BLaER1 (cell line): ENCODE data around the gene SCGB3A2.
"Not testable (repeated sequence)": the region's sequence is repeated elsewhere in the genome, so short reads cannot be mapped to it uniquely, and the experiment has no call there.

Experiments
- H3K27ac ChIP-seq: shearing (Covaris generic); formaldehyde crosslinking; 2 replicates; pipeline ENCODE4 v1.8.1; 2022
- H3K27me3 ChIP-seq: shearing (Covaris generic); formaldehyde crosslinking; 2 replicates; pipeline ENCODE4 v1.8.1; 2022
- H3K36me3 ChIP-seq: shearing (Covaris generic); formaldehyde crosslinking; 2 replicates; pipeline ENCODE4 v1.8.1; 2022
- H3K4me1 ChIP-seq: shearing (Covaris generic); formaldehyde crosslinking; 2 replicates; pipeline ENCODE4 v1.8.1; 2022
- H3K4me2 ChIP-seq: shearing (Covaris generic); formaldehyde crosslinking; 2 replicates; pipeline ENCODE4 v1.8.1; 2022
- H3K4me3 ChIP-seq: shearing (Covaris generic); formaldehyde crosslinking; 2 replicates; pipeline ENCODE4 v1.8.1; 2022
- H3K9ac ChIP-seq: shearing (Covaris generic); formaldehyde crosslinking; 2 replicates; pipeline ENCODE4 v1.8.1; 2022
- H3K9me3 ChIP-seq: shearing (Covaris generic); formaldehyde crosslinking; 2 replicates; pipeline ENCODE4 v1.8.1; 2022
- H4K20me1 ChIP-seq: shearing (Covaris generic); formaldehyde crosslinking; 2 replicates; pipeline ENCODE4 v1.8.1; 2022
- Cebpa-rat ChIP-seq: shearing (Covaris generic); IDR thresholded peaks from 2 replicates; pipeline ENCODE4 v1.8.1; 2022

The SCGB3A2 gene

DNA sequence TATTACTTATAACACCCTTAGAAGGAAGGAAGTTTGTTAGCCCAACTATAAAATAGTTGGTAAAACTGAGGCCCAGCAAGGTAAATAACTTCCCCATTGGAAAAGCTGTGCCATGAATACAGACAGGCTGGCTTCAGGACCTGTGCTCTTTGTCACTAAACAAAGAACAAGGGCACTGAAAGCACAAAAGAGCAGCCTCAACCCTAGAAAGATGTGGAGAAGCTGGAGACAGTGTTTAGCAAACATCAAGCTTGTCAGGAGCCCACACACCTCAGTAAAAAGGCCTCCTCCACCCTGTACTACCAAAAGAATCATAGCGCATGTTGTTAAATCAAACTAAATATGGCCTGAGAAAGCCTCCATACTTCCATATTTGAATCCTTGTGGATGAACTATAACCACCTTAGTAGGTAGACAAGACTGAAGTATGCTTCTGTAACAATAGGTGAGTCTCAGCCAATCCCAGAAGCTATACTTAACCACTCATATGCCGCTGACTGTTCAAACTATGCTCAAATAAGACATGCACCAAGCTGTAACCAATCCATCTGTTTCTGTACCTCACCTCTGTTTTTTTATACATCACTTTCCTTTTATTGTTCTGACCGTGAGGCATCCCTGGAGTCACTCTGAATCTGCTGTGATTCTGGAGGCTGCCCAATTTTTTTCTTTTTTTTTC, 18.4 kb upstream of the SCGB3A2 start:
- no peak overlapping the region for H3K9ac ChIP-seq
- H3K27me3 ChIP-seq = no peaks in the 10 kb centered on the region
- H3K4me3 ChIP-seq = no peak overlapping the region
- no peaks in the 10 kb centered on the region for H3K4me1 ChIP-seq
- H3K9me3 ChIP-seq = no peaks in the 10 kb centered on the region
- no peak overlapping the region for H3K4me2 ChIP-seq
- no peaks in the 10 kb centered on the region for H3K36me3 ChIP-seq
- H4K20me1 ChIP-seq = no peaks in the 10 kb centered on the region
- no peak for TF ChIP-seq Cebpa-rat
- no peak overlapping the region for H3K27ac ChIP-seq

DNA sequence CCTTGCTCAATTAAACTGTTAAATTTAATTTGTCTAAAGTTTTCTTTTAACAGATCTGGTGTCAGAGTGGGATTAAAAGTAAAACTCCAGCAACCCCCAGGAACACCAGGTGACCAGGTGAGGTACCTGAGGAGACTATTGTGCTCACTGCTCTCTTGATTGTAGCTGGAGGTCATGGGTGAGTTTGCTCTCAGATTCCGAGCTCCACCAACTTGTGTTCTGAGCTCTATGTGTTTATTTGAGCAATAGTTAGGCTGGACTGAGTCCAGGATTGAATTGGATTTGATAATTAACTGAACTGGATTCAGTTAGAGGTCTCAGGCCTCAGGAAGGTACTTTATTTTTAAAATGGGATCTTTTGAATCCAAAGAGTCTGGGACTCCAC, 17.9 kb upstream of the SCGB3A2 start:
- no peaks in the 10 kb centered on the region for H3K9me3 ChIP-seq

DNA sequence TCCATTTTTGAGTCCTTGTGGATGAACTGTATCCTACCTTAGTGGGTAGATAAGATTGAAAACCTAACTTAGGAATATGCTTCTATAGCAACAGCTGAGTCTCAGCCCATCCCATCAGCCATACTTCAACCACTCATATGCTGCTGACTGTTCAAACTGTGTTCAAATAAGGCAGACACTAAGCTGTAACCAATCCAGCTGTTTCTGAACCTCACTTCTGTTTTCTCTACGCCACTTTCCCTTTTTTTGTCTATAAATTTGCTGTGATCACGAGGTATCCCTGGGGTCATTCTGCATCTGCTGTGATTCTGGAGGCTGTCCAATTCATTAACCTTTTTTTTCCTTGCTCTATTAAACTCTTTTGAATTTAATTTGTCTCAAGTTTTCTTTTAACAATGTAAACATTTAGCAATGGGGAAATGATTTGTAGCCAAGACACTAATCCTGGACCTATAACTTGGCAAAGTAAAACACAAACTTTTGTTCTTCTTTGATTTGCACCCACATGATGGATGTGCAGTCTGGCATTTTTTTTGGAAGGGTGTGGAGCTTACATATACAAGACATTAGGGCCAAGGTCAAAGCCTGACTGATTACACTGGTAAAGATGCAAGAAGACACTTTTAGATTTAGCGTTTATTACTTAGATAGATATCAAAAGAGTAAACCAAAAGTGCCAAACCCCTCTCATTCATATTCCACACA, 14.9 kb upstream of the SCGB3A2 start:
- TF ChIP-seq Cebpa-rat = no peak
- Histone ChIP-seq H3K27me3 (no peaks in the 10 kb centered on the region), H3K36me3 (no peaks in the 10 kb centered on the region), H3K9ac (no peak overlapping the region), H3K4me1 (no peaks in the 10 kb centered on the region), H3K4me3 (no peak overlapping the region), H3K27ac (no peak overlapping the region), H3K9me3 (no peaks in the 10 kb centered on the region), H3K4me2 (no peak overlapping the region), H4K20me1 (no peaks in the 10 kb centered on the region)

More for the DNA sequence above, 17.9 kb upstream of the SCGB3A2 start:
- no peak overlapping the region for H3K9ac ChIP-seq
- H3K4me1 ChIP-seq = no peaks in the 10 kb centered on the region
- H3K4me2 ChIP-seq = no peak overlapping the region
- no peaks in the 10 kb centered on the region for H3K27me3 ChIP-seq
- H3K27ac ChIP-seq = no peak overlapping the region
- no peak for TF ChIP-seq Cebpa-rat
- H3K4me3 ChIP-seq = no peak overlapping the region
- no peaks in the 10 kb centered on the region for H4K20me1 ChIP-seq
- no peaks in the 10 kb centered on the region for H3K36me3 ChIP-seq

DNA sequence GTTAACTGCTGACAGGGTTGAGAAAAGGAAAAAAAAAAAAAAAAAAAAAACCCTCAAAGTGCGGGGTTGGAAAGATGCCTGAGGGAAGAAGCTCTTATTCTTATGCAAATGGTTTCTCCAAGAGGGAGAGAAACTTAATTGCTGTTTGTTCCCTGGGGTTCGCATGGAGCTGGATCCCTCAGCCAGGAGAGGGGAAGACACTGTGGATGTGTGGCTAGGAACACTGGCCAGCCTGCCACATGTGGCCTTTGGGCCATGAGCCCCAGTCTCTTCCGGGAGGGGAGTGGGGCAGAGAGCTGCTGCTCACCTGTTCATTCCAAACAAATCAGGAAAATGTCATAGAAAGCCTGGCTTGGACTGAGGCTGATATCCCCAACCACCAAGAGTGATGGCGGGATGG, 9.4 kb upstream of the SCGB3A2 start:
- no peak for TF ChIP-seq Cebpa-rat
- no peaks in the 10 kb centered on the region for H3K4me1 ChIP-seq
- no peaks in the 10 kb centered on the region for H3K27me3 ChIP-seq
- no peaks in the 10 kb centered on the region for H3K36me3 ChIP-seq
- H3K4me3 ChIP-seq = no peak overlapping the region
- H3K27ac ChIP-seq = no peak overlapping the region
- no peak overlapping the region for H3K4me2 ChIP-seq
- no peaks in the 10 kb centered on the region for H3K9me3 ChIP-seq
- H4K20me1 ChIP-seq = no peaks in the 10 kb centered on the region
- no peak overlapping the region for H3K9ac ChIP-seq

DNA sequence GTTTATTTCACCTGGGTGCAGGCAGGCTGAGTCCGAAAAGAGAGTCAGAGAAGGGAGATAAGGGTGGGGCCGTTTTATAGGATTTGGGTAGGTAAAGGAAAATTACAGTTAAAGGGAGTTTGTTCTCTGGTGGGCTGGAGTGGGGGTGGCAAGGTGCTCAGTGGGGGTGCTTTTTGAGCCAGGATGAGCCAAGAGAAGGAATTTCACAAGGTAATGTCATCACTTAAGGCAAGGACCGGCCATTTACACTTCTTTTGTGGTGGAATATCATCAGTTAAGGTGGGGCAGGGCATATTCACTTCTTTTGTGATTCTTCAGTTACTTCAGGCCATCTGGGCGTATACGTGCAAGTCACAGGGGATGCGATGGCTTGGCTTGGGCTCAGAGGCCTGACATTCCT, 8.6 kb upstream of the SCGB3A2 start:
- H3K9ac ChIP-seq, H4K20me1 ChIP-seq, H3K27ac ChIP-seq, H3K4me2 ChIP-seq, H3K4me1 ChIP-seq, H3K4me3 ChIP-seq, H3K9me3 ChIP-seq, H3K27me3 ChIP-seq, H3K36me3 ChIP-seq: not testable (repeated sequence)

DNA sequence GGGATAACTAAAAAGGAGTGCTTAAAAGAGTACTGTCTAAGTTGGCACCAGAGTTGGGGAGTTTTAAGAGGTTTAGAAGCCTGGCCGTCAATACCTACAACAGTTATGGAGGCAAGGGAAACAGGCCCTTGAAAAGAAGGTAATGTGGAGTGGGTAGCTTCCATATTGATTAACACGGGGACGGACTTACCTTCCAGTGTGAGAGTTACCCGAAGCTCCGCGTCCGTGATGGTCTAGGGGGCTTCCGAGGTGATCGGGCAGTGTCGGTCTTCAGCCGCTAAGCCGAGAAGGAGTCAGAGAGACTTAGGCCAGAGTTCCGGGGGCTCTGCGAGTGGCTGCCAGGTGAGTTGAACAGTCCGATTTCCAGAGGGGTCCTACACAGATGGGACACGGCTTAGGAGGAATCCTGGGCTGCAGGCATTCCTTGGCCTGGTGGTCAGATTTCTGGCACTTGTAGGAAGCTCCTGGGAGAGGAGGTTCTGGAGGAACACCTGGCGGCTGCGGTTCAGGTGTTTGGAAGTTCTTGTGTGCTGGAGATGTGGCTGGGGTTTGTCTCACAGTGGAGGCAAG, 6.4 kb upstream of the SCGB3A2 start:
- H4K20me1 ChIP-seq, H3K9ac ChIP-seq, H3K27me3 ChIP-seq, H3K9me3 ChIP-seq, H3K27ac ChIP-seq, H3K36me3 ChIP-seq, H3K4me1 ChIP-seq, H3K4me3 ChIP-seq, H3K4me2 ChIP-seq: not testable (repeated sequence)

DNA sequence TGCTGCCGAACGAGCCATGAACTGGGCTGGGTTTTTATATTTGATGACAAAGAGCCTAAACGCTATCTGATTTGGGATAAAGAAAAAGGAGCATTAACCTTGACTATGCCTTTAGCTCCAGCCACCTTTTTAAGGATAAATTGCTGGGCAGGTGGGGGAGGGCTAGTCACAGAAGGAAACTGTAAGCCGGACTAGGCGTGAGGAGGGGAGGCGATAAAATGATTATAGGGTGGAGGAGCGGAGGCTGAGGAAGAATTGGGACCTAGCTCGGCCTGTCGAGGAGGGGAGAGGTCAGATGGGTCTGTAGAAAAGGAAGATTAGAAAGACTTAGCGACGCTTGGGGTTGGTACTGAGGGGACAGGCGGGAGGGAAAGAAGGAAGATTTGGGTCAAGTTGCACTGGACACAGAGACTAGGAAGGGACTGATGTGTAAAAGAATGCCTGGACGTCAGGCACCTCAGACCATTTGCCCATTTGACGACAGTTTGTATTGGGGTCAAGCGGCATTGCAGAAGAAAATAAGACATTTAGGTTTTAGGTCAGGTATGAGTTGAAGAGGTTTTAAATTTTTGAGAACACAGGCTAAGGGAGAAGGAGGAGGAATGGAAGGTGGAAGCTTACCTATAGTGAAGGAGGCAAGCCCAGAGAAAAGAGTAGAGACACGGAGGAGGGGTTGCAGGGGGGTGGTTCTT, 5.6 kb upstream of the SCGB3A2 start:
- H3K9ac ChIP-seq = not testable (repeated sequence)

DNA sequence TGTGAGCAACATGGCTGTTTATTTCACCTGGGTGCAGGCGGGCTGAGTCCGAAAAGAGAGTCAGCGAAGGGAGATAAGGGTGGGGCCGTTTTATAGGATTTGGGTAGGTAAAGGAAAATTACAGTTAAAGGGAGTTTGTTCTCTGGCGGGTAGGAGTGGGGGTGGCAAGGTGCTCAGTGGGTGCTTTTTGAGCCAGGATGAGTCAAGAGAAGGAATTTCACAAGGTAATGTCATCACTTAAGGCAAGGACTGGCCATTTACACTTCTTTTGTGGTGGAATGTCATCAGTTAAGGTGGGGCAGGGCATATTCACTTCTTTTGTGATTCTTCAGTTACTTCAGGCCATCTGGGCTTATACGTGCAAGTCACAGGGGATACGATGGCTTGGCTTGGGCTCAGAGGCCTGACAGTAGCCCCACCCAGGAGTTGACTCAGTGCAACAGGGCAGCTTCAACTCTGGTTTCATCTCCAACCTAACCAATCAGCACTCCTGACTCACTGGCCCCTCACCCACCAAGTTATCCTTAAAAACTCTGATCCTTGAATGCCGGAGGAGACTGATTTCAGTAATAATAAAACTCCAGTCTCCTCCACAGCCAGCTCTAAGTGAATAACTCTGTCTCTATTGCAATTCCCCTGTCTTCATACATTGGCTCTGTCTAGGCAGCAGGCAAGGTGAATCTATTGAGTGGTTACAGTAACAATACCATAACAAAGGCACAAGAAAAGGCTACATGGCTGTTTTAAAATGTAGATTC, 4.2 kb upstream of the SCGB3A2 start:
- not testable (repeated sequence) for H3K4me3 ChIP-seq, H3K9ac ChIP-seq, H3K9me3 ChIP-seq, H3K27me3 ChIP-seq, H3K4me2 ChIP-seq, H3K36me3 ChIP-seq, H4K20me1 ChIP-seq, H3K4me1 ChIP-seq, H3K27ac ChIP-seq

More for the DNA sequence above, 5.6 kb upstream of the SCGB3A2 start:
- H3K4me3 ChIP-seq, H3K27me3 ChIP-seq, H3K27ac ChIP-seq, H3K4me1 ChIP-seq, H3K36me3 ChIP-seq, H4K20me1 ChIP-seq, H3K9me3 ChIP-seq, H3K4me2 ChIP-seq: not testable (repeated sequence)

DNA sequence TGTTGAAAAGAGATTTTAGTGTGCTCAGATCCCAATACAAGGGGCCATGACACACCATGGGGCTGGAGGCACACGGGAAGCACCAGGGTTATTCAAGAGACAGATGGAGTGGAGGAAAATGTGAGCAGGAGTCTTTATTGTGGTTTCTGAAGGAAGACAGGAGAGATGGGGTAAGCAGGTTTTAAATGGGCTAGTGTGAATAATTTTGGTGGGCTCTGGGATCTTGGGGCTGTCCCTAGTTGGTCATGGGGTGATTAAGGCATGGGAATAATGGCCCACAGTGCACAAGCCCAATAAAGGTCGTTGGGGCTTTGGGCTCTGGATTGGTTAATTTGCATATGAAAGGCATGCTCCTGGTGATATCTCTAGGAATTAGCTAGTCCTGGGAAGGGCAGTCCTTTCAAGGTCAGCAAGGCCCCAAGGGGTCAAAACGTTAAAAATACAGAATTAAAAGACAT, 3.6 kb upstream of the SCGB3A2 start:
- TF ChIP-seq Cebpa-rat = no peak
- Histone ChIP-seq H3K9ac (no peak overlapping the region), H3K4me3 (no peak overlapping the region), H3K4me2 (no peak overlapping the region), H3K4me1 (no peaks in the 10 kb centered on the region), H3K9me3 (no peaks in the 10 kb centered on the region), H3K27me3 (no peaks in the 10 kb centered on the region), H3K36me3 (no peaks in the 10 kb centered on the region), H3K27ac (no peak overlapping the region), H4K20me1 (no peaks in the 10 kb centered on the region)

DNA sequence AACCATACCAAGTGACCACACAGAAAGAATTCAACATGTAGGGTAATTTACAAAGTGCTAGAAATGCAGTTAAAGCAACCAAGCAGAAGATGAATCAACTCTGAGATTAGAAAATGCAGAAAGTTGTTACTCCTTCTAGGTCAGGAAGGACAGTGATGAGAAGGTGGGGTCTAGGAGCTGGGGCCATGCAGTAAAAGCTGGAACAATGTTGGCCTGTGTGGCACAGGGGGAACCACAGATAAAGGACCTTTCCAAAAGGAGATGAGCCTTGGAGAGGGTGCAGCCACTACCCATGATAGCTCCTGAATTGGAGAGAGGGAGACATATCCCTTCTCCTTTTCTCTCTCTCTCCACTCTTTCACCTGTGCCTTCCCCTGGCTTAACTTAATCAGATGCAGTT, 2.4 kb upstream of the SCGB3A2 start:
- no peak overlapping the region for H3K4me3 ChIP-seq
- H3K9me3 ChIP-seq = no peaks in the 10 kb centered on the region
- no peak overlapping the region for H3K4me2 ChIP-seq
- no peak overlapping the region for H3K9ac ChIP-seq
- no peaks in the 10 kb centered on the region for H3K36me3 ChIP-seq
- H3K4me1 ChIP-seq = no peaks in the 10 kb centered on the region
- H4K20me1 ChIP-seq = no peaks in the 10 kb centered on the region
- no peak for TF ChIP-seq Cebpa-rat
- no peak overlapping the region for H3K27ac ChIP-seq
- H3K27me3 ChIP-seq = no peaks in the 10 kb centered on the region
